ENCODE measurements around the gene BSN.
A peak's percentile ranks its signal among the peaks of the same experiment; 100 is the strongest.

BSN gene, protein sequence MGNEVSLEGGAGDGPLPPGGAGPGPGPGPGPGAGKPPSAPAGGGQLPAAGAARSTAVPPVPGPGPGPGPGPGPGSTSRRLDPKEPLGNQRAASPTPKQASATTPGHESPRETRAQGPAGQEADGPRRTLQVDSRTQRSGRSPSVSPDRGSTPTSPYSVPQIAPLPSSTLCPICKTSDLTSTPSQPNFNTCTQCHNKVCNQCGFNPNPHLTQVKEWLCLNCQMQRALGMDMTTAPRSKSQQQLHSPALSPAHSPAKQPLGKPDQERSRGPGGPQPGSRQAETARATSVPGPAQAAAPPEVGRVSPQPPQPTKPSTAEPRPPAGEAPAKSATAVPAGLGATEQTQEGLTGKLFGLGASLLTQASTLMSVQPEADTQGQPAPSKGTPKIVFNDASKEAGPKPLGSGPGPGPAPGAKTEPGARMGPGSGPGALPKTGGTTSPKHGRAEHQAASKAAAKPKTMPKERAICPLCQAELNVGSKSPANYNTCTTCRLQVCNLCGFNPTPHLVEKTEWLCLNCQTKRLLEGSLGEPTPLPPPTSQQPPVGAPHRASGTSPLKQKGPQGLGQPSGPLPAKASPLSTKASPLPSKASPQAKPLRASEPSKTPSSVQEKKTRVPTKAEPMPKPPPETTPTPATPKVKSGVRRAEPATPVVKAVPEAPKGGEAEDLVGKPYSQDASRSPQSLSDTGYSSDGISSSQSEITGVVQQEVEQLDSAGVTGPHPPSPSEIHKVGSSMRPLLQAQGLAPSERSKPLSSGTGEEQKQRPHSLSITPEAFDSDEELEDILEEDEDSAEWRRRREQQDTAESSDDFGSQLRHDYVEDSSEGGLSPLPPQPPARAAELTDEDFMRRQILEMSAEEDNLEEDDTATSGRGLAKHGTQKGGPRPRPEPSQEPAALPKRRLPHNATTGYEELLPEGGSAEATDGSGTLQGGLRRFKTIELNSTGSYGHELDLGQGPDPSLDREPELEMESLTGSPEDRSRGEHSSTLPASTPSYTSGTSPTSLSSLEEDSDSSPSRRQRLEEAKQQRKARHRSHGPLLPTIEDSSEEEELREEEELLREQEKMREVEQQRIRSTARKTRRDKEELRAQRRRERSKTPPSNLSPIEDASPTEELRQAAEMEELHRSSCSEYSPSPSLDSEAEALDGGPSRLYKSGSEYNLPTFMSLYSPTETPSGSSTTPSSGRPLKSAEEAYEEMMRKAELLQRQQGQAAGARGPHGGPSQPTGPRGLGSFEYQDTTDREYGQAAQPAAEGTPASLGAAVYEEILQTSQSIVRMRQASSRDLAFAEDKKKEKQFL (N-terminal part only)

DNA sequence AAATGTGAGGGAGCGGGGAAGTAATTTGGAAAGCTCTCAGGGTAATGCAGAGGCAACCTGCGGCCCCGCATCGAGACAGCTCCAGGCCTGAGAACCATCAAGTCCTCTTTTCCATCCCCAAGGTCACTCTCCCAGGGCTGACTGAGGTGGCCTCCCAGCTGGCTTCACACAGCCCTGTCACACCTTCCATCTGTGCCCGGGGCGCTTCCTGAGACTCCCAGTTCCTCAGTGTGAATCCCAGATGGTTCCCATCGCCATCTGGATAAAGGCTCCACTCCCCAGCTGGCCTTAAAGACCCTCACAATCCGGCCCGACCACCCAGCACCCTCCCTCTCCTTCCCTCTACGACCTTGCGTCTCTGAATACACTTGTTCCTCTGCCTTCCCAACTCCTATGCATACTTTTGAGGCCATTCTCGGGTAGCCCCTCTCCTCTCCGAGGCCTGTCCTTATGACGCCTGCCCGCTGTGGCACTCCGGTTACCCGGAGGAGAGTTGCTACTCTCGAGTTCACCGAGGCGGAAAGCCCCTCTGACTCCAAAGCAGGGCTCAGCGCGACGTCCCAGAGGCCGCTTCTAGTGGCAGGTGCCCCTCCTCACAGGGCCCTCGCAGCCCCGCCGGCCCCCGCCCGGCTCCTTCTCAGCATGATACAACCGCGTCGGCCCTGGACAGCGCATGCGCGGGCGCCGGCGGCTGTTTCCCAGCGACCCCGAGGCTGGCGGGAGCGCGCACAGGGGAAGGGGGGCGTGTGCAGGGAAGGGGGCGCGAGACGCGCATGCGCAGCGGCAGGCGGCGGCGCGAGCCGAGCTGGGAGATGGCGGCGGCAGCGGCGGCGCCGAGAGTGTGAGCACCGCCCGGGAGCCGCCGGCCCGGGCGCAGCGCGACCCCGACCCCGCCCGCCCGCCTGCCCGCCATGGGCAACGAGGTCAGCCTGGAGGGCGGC, at the start of gene BSN:
Gene BSN (plus strand): TSS at position 786 of the 941 bp plus-strand sequence. CDS start 126 bp downstream, at position 912.
- peak; percentile 88 for DNase-seq

- DNase-seq, result no peak
These were observed 47.4 kb upstream of the BSN start for GRCh38 chr3:49506906-49507305.

GRCh38 chr3:49509028-49509561, 45.2 kb upstream of the BSN start:
- DNase-seq, result no peak

GRCh38 chr3:49511639-49512038, 42.6 kb upstream of the BSN start:
- no peak for DNase-seq

DNA sequence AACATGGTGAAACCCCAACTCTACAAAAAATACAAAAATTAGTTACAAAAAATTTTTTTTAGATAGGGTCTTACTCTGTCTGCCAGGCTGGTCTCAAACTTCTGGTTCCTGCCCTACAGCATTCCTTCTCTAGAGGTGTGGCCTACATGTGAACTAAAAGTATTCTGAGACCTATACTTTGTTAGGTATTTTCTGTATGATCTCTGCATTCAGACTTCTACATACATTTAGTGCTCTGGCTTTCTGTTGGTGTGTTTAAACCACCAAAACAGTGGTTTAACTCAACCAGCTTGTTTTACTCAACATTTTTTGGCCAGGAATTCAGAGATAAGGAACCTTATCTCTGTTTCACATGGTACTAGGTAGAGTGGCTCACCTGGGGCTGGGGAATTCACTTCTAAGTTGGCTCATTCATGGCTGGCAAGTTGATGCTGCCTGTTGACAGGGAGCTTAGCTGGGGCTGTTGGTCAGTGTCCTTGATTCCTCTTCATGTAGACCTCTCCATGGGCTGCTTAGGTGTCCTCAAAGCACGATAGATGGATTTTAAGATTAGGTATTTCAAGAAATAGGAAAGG, 41.4 kb upstream of the BSN start:
- no peak for DNase-seq

- no peak for DNase-seq
These were observed 40.7 kb upstream of the BSN start for GRCh38 chr3:49513494-49514124.

GRCh38 chr3:49518016-49518415, 36.3 kb upstream of the BSN start:
- no peak for DNase-seq

DNA sequence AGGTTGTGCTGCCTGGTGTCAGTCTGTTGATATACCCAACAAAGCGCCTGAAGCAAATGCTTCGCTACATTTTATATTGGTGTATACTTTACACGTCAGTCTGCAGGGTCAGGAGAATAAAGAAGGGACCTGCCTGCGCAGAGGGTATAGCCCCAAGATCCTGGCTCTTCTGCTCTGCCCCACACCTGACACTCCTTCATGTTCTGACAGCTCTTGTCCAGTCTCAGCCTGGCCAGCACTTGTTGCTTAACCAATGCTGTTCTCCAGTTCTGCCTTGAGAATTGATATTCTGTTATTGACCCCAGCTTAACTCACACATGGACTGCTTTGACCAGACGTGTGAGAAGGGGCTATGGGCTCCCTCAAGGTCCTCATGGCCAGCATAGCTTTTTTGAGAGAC, 35.8 kb upstream of the BSN start:
- no peak for DNase-seq

DNA sequence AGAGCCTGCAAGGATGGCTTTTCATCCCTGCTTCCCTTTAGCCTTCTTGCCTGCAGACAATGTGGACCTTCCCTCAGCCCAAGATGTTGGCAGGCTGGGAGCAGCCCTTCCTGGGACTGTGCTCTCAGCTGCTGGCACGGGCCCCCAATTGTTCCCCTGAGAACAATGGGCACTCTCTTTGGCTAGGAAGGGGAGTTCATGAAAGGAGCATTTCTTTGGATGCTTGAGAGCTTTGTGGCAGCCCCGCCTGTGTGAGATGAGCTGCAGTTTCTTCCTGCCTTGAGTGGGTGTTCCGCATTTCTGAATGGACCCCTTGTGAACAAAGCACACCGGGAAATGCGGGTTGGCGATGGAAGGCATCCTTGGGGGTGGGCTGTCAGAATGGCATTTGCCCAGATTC, 35.0 kb upstream of the BSN start:
- no peak for DNase-seq

- no peak for DNase-seq
These were observed 34.3 kb upstream of the BSN start for GRCh38 chr3:49519916-49520385.

- DNase-seq, result no peak
These were observed 30.2 kb upstream of the BSN start for GRCh38 chr3:49523756-49524747.

GRCh38 chr3:49529567-49529966, 24.7 kb upstream of the BSN start:
- DNase-seq, result no peak

- DNase-seq, result no peak
These were observed 24.0 kb upstream of the BSN start for GRCh38 chr3:49530231-49530630.

- no peak for DNase-seq
These were observed 23.6 kb upstream of the BSN start for GRCh38 chr3:49530701-49531100.

GRCh38 chr3:49531218-49531617, 23.1 kb upstream of the BSN start:
- DNase-seq, result no peak

DNA sequence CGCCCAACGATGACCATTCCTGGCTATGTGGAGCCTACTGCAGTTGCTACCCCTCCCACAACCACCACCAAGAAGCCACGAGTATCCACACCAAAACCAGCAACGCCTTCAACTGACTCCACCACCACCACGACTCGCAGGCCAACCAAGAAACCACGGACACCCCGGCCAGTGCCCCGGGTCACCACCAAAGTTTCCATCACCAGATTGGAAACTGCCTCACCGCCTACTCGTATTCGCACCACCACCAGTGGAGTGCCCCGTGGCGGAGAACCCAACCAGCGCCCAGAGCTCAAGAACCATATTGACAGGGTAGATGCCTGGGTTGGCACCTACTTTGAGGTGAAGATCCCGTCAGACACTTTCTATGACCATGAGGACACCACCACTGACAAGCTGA, 22.6 kb upstream of the BSN start:
- DNase-seq, result no peak

DNA sequence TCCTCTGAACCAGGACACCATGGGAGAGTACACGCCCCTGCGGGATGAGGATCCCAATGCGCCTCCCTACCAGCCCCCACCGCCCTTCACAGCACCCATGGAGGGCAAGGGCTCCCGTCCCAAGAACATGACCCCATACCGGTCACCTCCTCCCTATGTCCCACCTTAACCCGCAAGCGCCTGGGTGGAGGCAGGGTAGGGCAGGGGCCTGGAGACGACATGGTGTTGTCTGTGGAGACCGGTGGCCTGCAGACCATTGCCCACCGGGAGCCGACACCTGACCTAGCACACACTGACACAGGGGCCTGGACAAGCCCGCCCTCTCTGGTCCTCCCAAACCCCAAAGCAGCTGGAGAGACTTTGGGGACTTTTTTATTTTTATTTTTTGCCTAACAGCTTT, 21.2 kb upstream of the BSN start:
- DNase-seq, result no peak

- no peak for DNase-seq
These were observed 20.3 kb upstream of the BSN start for GRCh38 chr3:49533786-49534519.

All from CD4-positive, alpha-beta T cell treated with Interleukin-17A for 1 hour (primary cell).